SK-N-MC (cell line): Measurements from ENCODE around the gene LDLRAD3.

ENCODE experiments used
- EZH2 ChIP-seq: fragments of 200-600 bp; sonication (generic); IDR thresholded peaks from one replicate; pipeline ENCODE4 v1.6.1; 2017; ENCODE audit warnings: antibody characterized with exemption
- FOXP2 ChIP-seq: optimal IDR thresholded peaks from 2 replicates; pipeline ENCODE3; 2011; ENCODE audit warnings: mild to moderate bottlenecking, moderate library complexity; ENCODE audit not compliant: insufficient read depth; ENCODE audit errors: extremely low read length, control extremely low read depth
- POLR2AphosphoS5 ChIP-seq: IDR thresholded peaks from 2 replicates; pipeline ENCODE4 v1.6.1; 2012; ENCODE audit warnings: mild to moderate bottlenecking, low read depth, low read length, borderline replicate concordance

GRCh38 chr11:36023922-36024321 is 80.1 kb downstream of the LDLRAD3 start:
- TF ChIP-seq EZH2 (no peak), POLR2AphosphoS5 (no peak), FOXP2 (no peak)
